Ovary (tissue), 9 donors: ENCODE measurements around the gene KLHDC8A. TPM values are rescaled to one million over a fixed set of nuclear protein-coding genes. Genes with fewer than 3 reads are reported as not detected.

Experiments
- DNase-seq, 5 donors: peaks; one replicate each; pipeline ENCODE4 v3.0.0-alpha.2; 2019 to 2020
- H3K27ac ChIP-seq, 2 donors: fragments of 200-600 bp; one replicate each; pipeline versions ENCODE4 v1.5.1 to v1.8.0; 2019 to 2022
- H3K27me3 ChIP-seq: fragments of 200-600 bp; one replicate; pipeline ENCODE4 v1.8.0; 2022
- H3K36me3 ChIP-seq: fragments of 200-600 bp; sonication (generic); one replicate; pipeline ENCODE4 v1.5.1; 2019
- H3K4me1 ChIP-seq: one replicate; pipeline ENCODE4 v1.8.1; 2013; ENCODE audit warnings: mild to moderate bottlenecking, moderate library complexity; ENCODE audit not compliant: insufficient read depth
- H3K4me3 ChIP-seq: fragments of 200-600 bp; sonication (generic); one replicate; pipeline ENCODE4 v1.5.1; 2017
- H3K9me3 ChIP-seq, 2 donors: fragments of 200-600 bp in 1 of 2; sonication (generic) in 1 of 2; one replicate each; pipeline versions ENCODE4 v1.5.1 to v1.8.1; 2013 to 2019; ENCODE audit warnings: mild to moderate bottlenecking in 1 of 2, moderate library complexity in 1 of 2
- EP300 ChIP-seq: sonication (generic); formaldehyde crosslinking; IDR thresholded peaks from one replicate; pipeline ENCODE4 v1.6.1; 2017; ENCODE audit warnings: antibody characterized with exemption
- POLR2A ChIP-seq: fragments of 450-650 bp; IDR thresholded peaks from one replicate; pipeline ENCODE4 v1.6.1; 2017; ENCODE audit warnings: antibody characterized with exemption, mild to moderate bottlenecking, moderate library complexity
- WGBS, 3 donors: extraction: QIAGEN DNeasy Blood & Tissue Kit in 1 of 3; methylation state at CpG; one replicate each; pipeline versions ENCODE4 v1.1.5 to v1.1.7; 2013 to 2017; 5-methylcytosine and 5-hydroxymethylcytosine counted together
- intact Hi-C, 4 donors: fragments of 100-400 bp; cut with DNase I; formaldehyde crosslinking; loops; one replicate each; pipeline versions ENCODE4 v1.11.0 to v1.15.1; 2022 to 2023
- polyA plus RNA-seq, 2 donors: library from polyadenylated mRNA; stranded (reverse); fragments of 200-250 nt in 1 of 2; fragments of 350-450 nt in 1 of 2; fragmentation: Illumina TruSeq in 1 of 2; extraction: RNeasy Lipid Tissue Mini Kit (QIAGEN cat#74804) in 1 of 2; gene quantifications; one replicate each; pipeline ENCODE4 v1.2.3, GENCODE V29; 2013 to 2014
- total RNA-seq, 7 donors: library from RNA; depleted of rRNA in 2 of 7; stranded (reverse); fragments of >200 nt in 2 of 7; fragmentation: NEBNext Ultra II Directional in 3 of 7; extraction: Animal tissue kit (Norgen Biotek cat#: 25700) in 3 of 7; gene quantifications; one replicate each; pipeline versions ENCODE4 v1.1.0 to v1.2.4, GENCODE V29; 2016 to 2023
- TF ChIP-seq, protein P1 (sequence below), 3 donors: fragments of 450-650 bp in 2 of 3; fragments of 200-600 bp in 1 of 3; IDR thresholded peaks; one replicate each; pipeline versions ENCODE4 v1.5.1 to v1.8.0; 2016 to 2022; ENCODE audit warnings: antibody characterized with exemption in 3 of 3, mild to moderate bottlenecking in 1 of 3
- donor health status: DM: no; HTN: no; CAD: no; lungs with moderate emphysema.
- donor health status: DM: no; HTN: no; CAD: no.
- donor health status: Bipolar disorder and iron deficiency.
- donor health status: DM: yes; HTN: yes; CAD: no.
- donor health status: DM: no; HTN: no; CAD: no.
- donor health status: DM: yes; HTN: yes; CAD: no.

KLHDC8A gene
- total and polyA plus RNA-seq, 9 donors, result 111 to 457 (median 270) TPM

DNA sequence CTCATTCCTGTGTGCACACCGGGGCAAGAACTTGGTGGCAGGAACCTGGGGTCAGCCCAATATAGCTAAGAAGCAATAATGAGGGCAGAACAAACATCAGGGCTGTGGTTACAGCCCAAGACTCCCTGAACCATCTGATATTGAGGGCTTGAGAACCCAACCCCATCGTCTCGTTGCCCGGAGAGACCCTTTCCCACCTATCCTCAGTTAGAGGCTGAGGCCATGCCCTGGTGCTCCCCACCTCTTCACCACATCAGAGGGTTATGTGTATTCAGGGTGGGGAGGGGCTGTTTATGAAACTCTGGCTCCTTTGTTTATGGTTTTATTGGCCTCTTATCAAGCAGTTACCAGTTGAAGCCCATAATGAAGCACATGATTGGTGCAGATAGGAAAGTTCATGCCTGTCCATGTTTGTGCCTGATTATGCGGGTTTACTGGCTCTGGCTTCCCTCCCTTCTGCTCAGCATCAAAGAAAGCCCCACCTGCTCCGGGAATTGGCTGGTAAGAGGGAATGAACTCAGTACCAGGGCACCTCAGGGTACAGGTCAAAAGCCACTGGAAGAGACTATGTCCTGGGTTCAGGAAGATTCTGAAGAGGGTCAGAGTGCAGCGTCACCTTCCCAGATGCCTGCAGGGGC lies 49.7 kb downstream of the KLHDC8A start:
- no peak for DNase-seq
- intact Hi-C loops, result no loop called here
- Histone ChIP-seq H3K27me3 (no peaks in the 10 kb centered on the region), H3K27ac (no peak overlapping the region), H3K9me3 (no peaks in the 10 kb centered on the region), H3K4me1 (no peaks in the 10 kb centered on the region), H3K4me3 (no peak overlapping the region), H3K36me3 (no peaks in the 10 kb centered on the region)
- TF ChIP-seq EP300 (no peak), POLR2A (no peak)
- TF ChIP-seq, protein P1, sequence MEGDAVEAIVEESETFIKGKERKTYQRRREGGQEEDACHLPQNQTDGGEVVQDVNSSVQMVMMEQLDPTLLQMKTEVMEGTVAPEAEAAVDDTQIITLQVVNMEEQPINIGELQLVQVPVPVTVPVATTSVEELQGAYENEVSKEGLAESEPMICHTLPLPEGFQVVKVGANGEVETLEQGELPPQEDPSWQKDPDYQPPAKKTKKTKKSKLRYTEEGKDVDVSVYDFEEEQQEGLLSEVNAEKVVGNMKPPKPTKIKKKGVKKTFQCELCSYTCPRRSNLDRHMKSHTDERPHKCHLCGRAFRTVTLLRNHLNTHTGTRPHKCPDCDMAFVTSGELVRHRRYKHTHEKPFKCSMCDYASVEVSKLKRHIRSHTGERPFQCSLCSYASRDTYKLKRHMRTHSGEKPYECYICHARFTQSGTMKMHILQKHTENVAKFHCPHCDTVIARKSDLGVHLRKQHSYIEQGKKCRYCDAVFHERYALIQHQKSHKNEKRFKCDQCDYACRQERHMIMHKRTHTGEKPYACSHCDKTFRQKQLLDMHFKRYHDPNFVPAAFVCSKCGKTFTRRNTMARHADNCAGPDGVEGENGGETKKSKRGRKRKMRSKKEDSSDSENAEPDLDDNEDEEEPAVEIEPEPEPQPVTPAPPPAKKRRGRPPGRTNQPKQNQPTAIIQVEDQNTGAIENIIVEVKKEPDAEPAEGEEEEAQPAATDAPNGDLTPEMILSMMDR (IDR thresholded peaks at IDR 0.05), result no peak
- WGBS, 3 donors, result 87 to 89% (median 88%) methylated on average over 7 of the region's 7 CpGs

DNA sequence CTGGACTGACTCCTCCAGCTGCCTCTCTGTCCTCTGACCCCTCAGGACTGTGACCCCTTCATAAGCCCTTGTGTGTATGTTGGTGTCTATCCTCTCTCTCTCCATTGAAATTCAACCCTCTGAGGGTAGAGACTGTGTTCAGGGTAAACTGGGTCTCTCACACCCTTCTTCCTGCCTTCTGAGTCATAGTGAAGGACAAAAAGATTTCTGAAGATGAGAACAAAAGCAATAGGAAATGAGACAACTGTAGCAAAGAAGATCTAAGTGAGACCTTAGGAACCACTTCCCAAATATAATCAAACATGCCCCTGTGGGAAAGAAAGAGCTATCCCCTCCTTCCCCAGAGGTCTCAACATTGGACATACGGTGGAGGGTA lies 52.0 kb downstream of the KLHDC8A start:
- intact Hi-C loops, result no loop called here
- H3K4me1 ChIP-seq, result peaks cover 10% of the 10 kb centered on the region
- H3K36me3 ChIP-seq, result no peaks in the 10 kb centered on the region
- WGBS, 3 donors, result 93 to 97% (median 94%) methylated on average over 1 of the region's 1 CpG
- no peak for TF ChIP-seq POLR2A
- TF ChIP-seq, protein P1 (IDR thresholded peaks at IDR 0.05), result no peak
- no peak for TF ChIP-seq EP300
- H3K27me3 ChIP-seq, result no peaks in the 10 kb centered on the region
- H3K4me3 ChIP-seq, result no peak overlapping the region
- DNase-seq, result no peak
- H3K27ac ChIP-seq, result no peak overlapping the region
- no peaks in the 10 kb centered on the region for H3K9me3 ChIP-seq

DNA sequence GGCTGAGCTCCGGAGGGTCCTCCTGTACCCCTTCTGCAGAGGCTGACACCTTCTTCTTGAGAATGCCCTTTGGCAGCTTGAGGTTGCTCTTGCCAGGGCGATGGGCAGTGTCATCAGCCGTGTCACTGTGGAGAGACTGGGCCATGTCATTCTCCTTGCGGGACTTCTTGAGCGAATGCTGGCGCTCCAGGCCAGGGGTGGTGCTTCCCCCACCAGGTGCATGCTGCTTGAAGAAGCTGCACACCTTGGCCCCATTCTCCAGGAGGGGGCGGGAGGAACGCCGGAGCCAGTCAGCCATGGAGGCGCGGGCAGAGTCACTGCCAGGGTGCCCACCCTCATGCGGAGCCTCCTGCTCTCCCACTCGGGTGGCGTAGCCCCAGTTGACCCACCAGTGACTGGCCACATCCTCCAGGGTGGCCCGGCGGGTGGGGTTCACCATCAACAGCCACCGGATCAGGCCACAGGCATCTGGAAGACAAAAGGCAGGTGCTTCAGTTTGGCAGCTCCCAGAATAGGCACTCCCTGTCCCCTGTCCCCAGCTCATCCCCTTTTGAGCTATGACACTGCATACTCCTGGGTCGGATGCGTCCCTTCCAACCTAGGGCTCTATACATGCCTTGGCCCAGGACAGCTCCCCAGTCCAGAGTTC lies 52.6 kb downstream of the KLHDC8A start:
- no peaks in the 10 kb centered on the region for H3K36me3 ChIP-seq
- H3K4me1 ChIP-seq, result peaks cover 10% of the 10 kb centered on the region
- no peaks in the 10 kb centered on the region for H3K9me3 ChIP-seq
- WGBS, 3 donors, result 94 to 98% (median 95%) methylated on average over 18 to 19 of the region's 19 CpGs
- intact Hi-C loops, result no loop called here
- no peak for TF ChIP-seq POLR2A
- TF ChIP-seq, protein P1 (IDR thresholded peaks at IDR 0.05), result no peak
- TF ChIP-seq EP300, result no peak
- no peak overlapping the region for H3K27ac ChIP-seq
- no peak overlapping the region for H3K4me3 ChIP-seq
- no peaks in the 10 kb centered on the region for H3K27me3 ChIP-seq
- no peak for DNase-seq

DNA sequence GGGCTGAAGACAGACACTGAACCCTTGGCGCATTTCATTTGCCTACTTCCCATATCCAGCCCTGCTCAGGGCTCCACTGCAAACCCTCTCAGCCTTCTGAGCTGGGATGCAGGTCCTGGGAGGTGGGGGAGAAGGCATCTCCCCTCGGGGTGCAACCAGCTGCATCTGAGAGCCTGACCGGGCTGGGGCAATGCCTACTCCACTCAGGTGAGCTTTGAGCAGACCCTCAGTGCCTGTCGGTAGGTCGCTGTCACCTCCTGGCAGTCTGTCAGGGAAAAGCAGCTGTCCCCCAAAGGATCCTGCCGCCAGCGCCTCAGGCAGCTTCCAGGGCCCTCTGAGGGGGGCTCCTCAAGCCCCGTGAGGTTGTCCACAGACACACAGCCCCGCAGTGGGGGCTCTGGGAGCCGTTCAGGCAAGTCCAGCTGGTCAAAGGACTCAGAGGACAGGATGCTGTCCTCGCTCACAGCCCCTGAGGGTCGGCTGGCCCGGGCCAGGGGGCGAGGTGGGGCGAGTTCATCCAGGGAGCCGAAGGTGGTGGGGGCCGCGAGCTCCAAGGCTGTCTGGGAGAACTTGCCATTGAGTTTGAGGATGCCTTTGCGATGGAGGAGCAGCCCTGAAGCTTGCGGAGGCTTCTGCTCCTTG lies 53.4 kb downstream of the KLHDC8A start:
- Histone ChIP-seq H3K9me3 (no peaks in the 10 kb centered on the region), H3K4me1 (peaks cover 10% of the 10 kb centered on the region), H3K27ac (no peak overlapping the region), H3K27me3 (no peaks in the 10 kb centered on the region), H3K4me3 (no peak overlapping the region), H3K36me3 (no peaks in the 10 kb centered on the region)
- TF ChIP-seq EP300 (no peak), POLR2A (no peak)
- TF ChIP-seq, protein P1 (IDR thresholded peaks at IDR 0.05), result no peak
- no peak for DNase-seq
- intact Hi-C loops, result no loop called here
- 89 to 93% (median 90%) methylated on average over 20 of the region's 20 CpGs for WGBS, 3 donors
